SU-DHL-6 (cell line): ENCODE results near the gene SLC12A7.

ENCODE experiments used
- EZH2phosphoT487 ChIP-seq: fragments of 200-600 bp; sonication (generic), shearing (Covaris generic); conservative IDR thresholded peaks from 2 replicates; pipeline ENCODE4 v1.6.1; 2018; ENCODE audit warnings: mild to moderate bottlenecking, antibody characterized with exemption, low read length, moderate library complexity, mixed read lengths
- TF ChIP-seq, protein P1 (sequence below): fragments of 200-600 bp; sonication (generic); IDR thresholded peaks from one replicate; pipeline ENCODE4 v1.5.1; 2017; ENCODE audit warnings: antibody characterized with exemption, mild to moderate bottlenecking, low read length, moderate library complexity; ENCODE audit not compliant: insufficient read depth, poor library complexity, severe bottlenecking

DNA sequence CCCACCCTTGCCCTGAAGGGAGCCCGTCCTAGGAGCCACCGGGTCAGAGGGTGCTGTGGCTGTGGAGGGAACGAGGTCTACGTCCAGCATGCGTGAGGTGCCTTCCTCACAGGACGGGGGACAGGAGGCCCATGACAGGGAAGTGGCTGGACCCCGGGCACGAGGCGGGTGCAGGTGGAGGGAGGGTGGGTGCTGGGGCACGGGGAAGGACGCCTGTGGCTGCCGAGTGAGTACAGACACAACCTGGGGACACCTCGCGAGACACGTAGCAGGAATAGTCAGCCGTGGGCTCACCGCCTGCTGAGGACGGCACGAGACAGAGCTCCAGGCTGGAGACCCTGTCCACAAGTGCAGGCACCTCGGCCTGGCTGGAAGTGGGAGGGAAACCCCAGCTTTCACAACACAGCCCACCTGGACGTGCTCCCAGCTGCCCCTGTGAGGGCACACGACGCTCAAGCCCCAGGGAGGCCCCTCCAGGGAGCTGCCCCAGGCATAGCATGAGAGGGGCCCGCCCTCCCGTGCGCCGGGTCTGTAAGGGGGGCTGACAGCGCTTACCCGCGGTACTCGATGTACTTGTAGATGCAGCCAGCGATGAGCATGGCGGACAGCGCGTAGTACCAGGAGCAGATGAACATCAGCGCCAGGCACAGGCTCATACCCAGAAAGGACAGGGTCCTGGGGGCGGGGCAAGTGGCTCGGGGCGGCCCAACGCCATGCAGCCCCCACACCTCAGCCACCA lies 36.9 kb downstream of the SLC12A7 start:
- no peak for TF ChIP-seq EZH2phosphoT487
- TF ChIP-seq, protein P1, sequence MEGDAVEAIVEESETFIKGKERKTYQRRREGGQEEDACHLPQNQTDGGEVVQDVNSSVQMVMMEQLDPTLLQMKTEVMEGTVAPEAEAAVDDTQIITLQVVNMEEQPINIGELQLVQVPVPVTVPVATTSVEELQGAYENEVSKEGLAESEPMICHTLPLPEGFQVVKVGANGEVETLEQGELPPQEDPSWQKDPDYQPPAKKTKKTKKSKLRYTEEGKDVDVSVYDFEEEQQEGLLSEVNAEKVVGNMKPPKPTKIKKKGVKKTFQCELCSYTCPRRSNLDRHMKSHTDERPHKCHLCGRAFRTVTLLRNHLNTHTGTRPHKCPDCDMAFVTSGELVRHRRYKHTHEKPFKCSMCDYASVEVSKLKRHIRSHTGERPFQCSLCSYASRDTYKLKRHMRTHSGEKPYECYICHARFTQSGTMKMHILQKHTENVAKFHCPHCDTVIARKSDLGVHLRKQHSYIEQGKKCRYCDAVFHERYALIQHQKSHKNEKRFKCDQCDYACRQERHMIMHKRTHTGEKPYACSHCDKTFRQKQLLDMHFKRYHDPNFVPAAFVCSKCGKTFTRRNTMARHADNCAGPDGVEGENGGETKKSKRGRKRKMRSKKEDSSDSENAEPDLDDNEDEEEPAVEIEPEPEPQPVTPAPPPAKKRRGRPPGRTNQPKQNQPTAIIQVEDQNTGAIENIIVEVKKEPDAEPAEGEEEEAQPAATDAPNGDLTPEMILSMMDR, result no peak
